Lung (tissue), 12 donors: ENCODE data around the gene BTAF1. TPM values are rescaled to one million over a fixed set of nuclear protein-coding genes. Genes with fewer than 3 reads are reported as not detected.

Source experiments
- ATAC-seq: fragments of 200-7000 bp; cut with Tn5 transposase; one replicate; pipeline ENCODE4 v1.9.1; 2020; ENCODE audit warnings: moderate number of reproducible peaks; ENCODE audit not compliant: insufficient read depth, low FRiP score
- DNase-seq, 3 donors: peaks; one replicate each; pipeline ENCODE4 v3.0.0-alpha.2; 2013 to 2017
- H3K27ac ChIP-seq, 2 donors: one replicate each; pipeline ENCODE4 v1.5.1; 2013; ENCODE audit warnings: mild to moderate bottlenecking in 2 of 2, moderate library complexity in 2 of 2, control low read depth in 1 of 2, inconsistent platforms in 1 of 2, low read depth in 1 of 2, low read length in 1 of 2
- H3K27me3 ChIP-seq, 3 donors: one replicate each; pipeline ENCODE4 v1.5.1; 2013; ENCODE audit warnings: low read length in 2 of 3; ENCODE audit not compliant: control insufficient read depth in 3 of 3, insufficient read depth in 3 of 3
- H3K36me3 ChIP-seq, 4 donors: one replicate each; pipeline ENCODE4 v1.5.1; 2013; ENCODE audit warnings: low read length in 4 of 4, mild to moderate bottlenecking in 1 of 4, moderate library complexity in 1 of 4; ENCODE audit not compliant: control insufficient read depth in 4 of 4, insufficient read depth in 4 of 4
- H3K4me1 ChIP-seq, 5 donors: one replicate each; pipeline ENCODE4 v1.5.1; 2013; ENCODE audit warnings: low read length in 5 of 5, mild to moderate bottlenecking in 2 of 5, moderate library complexity in 1 of 5; ENCODE audit not compliant: control insufficient read depth in 5 of 5, insufficient read depth in 5 of 5
- H3K4me3 ChIP-seq: one replicate; pipeline ENCODE4 v1.5.1; 2013; ENCODE audit warnings: mild to moderate bottlenecking, control low read depth, moderate library complexity
- H3K9ac ChIP-seq, 2 donors: one replicate each; pipeline ENCODE4 v1.5.1; 2013; ENCODE audit warnings: low read length in 2 of 2, control low read depth in 1 of 2; ENCODE audit not compliant: insufficient read depth in 1 of 2
- H3K9me3 ChIP-seq, 4 donors: one replicate each; pipeline ENCODE4 v1.5.1; 2013; ENCODE audit warnings: low read length in 3 of 4, mild to moderate bottlenecking in 1 of 4, moderate library complexity in 1 of 4; ENCODE audit not compliant: control insufficient read depth in 4 of 4, insufficient read depth in 3 of 4
- WGBS, 2 donors: extraction: QIAGEN DNeasy Blood & Tissue Kit; methylation state at CpG; one replicate each; pipeline ENCODE4 v1.1.7; 2013; 5-methylcytosine and 5-hydroxymethylcytosine counted together
- polyA plus RNA-seq, 2 donors: library from polyadenylated mRNA; stranded (reverse); fragments of 200-250 nt; gene quantifications; one replicate each; pipeline ENCODE4 v1.2.1, GENCODE V29; 2013
- total RNA-seq, 2 donors: library from RNA; depleted of rRNA in 1 of 2; stranded (reverse); fragments of >200 nt in 1 of 2; gene quantifications; one replicate each; pipeline ENCODE4 v1.2.1, GENCODE V29; 2014 to 2021
- TF ChIP-seq, protein P1 (sequence below): IDR thresholded peaks from 2 replicates; pipeline ENCODE4 v1.5.1; 2012; ENCODE audit warnings: mild to moderate bottlenecking; ENCODE audit errors: control extremely low read depth, extremely low read depth
- donor health status: control.
- donor health status: control.
- donor health status: Bipolar disorder and iron deficiency.
- donor health status: healthy.
- donor health status: DM: yes; HTN: yes; CAD: no.

The BTAF1 gene
- total and polyA plus RNA-seq, 4 donors: 8.5 to 80.0 (median 20.2) TPM

DNA sequence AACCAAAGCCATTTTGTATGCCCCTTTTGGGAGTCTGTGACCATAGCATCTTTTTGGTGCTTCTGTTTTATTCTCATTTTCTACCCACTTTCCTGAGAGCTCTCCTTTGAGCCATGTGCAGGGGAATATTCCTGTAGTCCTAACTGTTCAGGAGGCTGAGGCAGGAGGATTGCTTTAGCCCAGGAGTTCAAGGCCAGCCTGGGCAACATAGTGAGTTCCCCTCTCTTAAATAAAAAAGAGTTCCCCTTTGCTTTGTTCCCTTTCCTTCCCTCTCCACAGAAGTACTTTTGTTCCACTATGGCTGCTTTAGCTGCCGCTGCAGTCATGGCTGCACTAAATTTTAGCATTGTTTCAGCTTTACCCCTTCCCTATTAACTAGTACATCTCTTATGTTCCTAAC is 85.9 kb downstream of the BTAF1 start:
- H3K9ac ChIP-seq: no peak overlapping the region
- H3K36me3 ChIP-seq: peaks cover 9 to 26% (median 18%) of the 10 kb centered on the region in 4 donors
- no peaks in the 10 kb centered on the region for H3K4me1 ChIP-seq
- no peak for ATAC-seq
- 91 to 96% methylated on average over 1 of the region's 1 CpG for WGBS, 2 donors
- no peaks in the 10 kb centered on the region for H3K27me3 ChIP-seq
- H3K9me3 ChIP-seq: no peaks in the 10 kb centered on the region
- H3K27ac ChIP-seq: no peak overlapping the region
- DNase-seq: no peak
- TF ChIP-seq, protein P1, sequence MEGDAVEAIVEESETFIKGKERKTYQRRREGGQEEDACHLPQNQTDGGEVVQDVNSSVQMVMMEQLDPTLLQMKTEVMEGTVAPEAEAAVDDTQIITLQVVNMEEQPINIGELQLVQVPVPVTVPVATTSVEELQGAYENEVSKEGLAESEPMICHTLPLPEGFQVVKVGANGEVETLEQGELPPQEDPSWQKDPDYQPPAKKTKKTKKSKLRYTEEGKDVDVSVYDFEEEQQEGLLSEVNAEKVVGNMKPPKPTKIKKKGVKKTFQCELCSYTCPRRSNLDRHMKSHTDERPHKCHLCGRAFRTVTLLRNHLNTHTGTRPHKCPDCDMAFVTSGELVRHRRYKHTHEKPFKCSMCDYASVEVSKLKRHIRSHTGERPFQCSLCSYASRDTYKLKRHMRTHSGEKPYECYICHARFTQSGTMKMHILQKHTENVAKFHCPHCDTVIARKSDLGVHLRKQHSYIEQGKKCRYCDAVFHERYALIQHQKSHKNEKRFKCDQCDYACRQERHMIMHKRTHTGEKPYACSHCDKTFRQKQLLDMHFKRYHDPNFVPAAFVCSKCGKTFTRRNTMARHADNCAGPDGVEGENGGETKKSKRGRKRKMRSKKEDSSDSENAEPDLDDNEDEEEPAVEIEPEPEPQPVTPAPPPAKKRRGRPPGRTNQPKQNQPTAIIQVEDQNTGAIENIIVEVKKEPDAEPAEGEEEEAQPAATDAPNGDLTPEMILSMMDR: no peak
- H3K4me3 ChIP-seq: no peak overlapping the region

DNA sequence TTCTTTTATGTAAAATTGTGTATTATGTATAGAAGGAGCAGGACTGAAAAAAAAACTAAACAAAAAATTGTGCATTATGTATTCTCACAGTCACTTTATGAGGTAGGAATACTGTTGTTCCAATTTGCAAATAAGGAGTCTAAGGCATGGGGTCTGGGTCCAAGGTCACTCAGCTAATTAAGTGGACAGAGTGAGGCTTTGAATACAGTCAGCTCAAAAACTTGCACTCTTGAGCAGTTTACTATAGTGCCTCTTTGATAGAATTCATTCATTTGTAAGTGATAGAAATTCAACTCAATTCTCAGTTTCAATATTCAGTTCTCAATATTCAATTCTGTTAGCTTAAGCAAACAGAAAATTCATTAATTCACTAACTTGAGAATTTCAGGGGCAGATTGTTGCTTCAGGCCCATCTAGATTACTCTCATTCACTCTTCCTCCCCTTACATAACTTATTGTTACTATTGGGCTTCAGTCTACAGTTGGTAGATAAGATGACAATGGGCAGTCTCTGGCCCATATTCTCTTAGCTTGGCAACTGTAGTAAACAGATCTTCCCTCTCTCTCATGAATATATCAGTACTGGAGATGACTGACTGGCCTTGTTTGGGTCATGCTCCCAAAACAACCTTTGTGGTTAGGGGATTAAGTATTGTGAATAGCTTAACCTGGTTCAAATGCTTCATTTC is 86.6 kb downstream of the BTAF1 start:
- H3K27me3 ChIP-seq: no peaks in the 10 kb centered on the region
- peaks cover 9 to 32% (median 21%) of the 10 kb centered on the region in 4 donors for H3K36me3 ChIP-seq
- no peak overlapping the region for H3K9ac ChIP-seq
- DNase-seq (no peak), ATAC-seq (no peak)
- no peak overlapping the region for H3K27ac ChIP-seq
- no peaks in the 10 kb centered on the region for H3K9me3 ChIP-seq
- no peaks in the 10 kb centered on the region for H3K4me1 ChIP-seq
- no peak overlapping the region for H3K4me3 ChIP-seq
- TF ChIP-seq, protein P1: no peak

DNA sequence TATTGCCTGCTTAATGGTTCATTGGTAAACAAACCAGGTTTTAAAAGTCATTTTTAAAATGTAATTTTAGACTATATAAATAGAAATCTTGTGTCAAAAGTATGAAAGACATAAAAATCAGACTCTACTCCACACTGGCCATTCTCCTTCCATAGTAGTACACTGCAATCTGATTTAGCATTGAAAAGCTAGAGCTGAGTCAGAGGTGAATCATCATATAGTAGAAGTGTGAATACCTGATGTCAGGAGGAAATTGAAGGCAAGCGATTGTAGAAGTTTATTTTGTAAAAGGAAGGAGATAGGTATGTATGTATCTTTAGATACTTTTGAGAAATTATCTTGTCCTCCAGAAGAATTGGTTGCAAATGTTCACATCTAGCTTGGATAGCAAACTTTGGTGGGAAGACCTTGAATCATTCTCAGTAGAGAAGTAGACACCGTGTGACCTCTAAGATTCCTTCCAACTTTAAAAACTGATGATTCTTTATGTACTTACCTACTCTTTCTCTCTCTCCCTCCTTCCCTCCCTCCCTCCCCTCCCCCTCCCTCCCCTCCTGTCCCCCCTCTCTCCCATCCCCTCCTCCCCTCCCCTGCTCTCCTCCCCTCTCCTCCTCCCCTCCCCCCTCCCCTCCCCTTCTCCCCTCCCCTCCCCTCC is 88.1 kb downstream of the BTAF1 start:
- no peak overlapping the region for H3K27ac ChIP-seq
- WGBS, 2 donors: 88 to 95% methylated on average over 2 of the region's 2 CpGs
- H3K9ac ChIP-seq: no peak overlapping the region
- peaks cover 12 to 32% (median 22%) of the 10 kb centered on the region in 4 donors for H3K36me3 ChIP-seq
- no peaks in the 10 kb centered on the region for H3K4me1 ChIP-seq
- H3K9me3 ChIP-seq: no peaks in the 10 kb centered on the region
- no peak overlapping the region for H3K4me3 ChIP-seq
- ATAC-seq: no peak
- no peak for DNase-seq
- H3K27me3 ChIP-seq: no peaks in the 10 kb centered on the region
- TF ChIP-seq, protein P1: no peak
